Endothelial cell (in vitro differentiated cells): Measurements from ENCODE around the gene RNASEH2A. TPM values are rescaled to one million over a fixed set of nuclear protein-coding genes. Genes with fewer than 3 reads are reported as not detected.
"Not testable (repeated sequence)": the region's sequence is repeated elsewhere in the genome, so short reads cannot be mapped to it uniquely, and the experiment has no call there.

ENCODE experiments used
- DNase-seq: peaks from one replicate; pipeline ENCODE4 v3.0.0; 2021; ENCODE audit warnings: low spot score
- H3K27ac Mint-ChIP-seq: one replicate; pipeline ENCODE4 v1.8.0; 2021; ENCODE audit warnings: mixed read lengths, inconsistent platforms; ENCODE audit not compliant: unreplicated experiment
- H3K27me3 Mint-ChIP-seq: one replicate; pipeline ENCODE4 v1.8.0; 2021; ENCODE audit warnings: mild to moderate bottlenecking, moderate library complexity, mixed read lengths, inconsistent platforms; ENCODE audit not compliant: unreplicated experiment
- H3K36me3 Mint-ChIP-seq: one replicate; pipeline ENCODE4 v1.8.0; 2021; ENCODE audit warnings: mild to moderate bottlenecking, low read depth, mixed read lengths, inconsistent platforms; ENCODE audit not compliant: unreplicated experiment
- H3K4me1 Mint-ChIP-seq: one replicate; pipeline ENCODE4 v1.8.0; 2021; ENCODE audit warnings: mild to moderate bottlenecking, mixed read lengths, inconsistent platforms; ENCODE audit not compliant: unreplicated experiment
- H3K4me3 Mint-ChIP-seq: one replicate; pipeline ENCODE4 v1.8.0; 2021; ENCODE audit warnings: mild to moderate bottlenecking, mixed read lengths, inconsistent platforms; ENCODE audit not compliant: unreplicated experiment
- H3K9me3 Mint-ChIP-seq: one replicate; pipeline ENCODE4 v1.8.0; 2021; ENCODE audit warnings: mixed read lengths, inconsistent platforms; ENCODE audit not compliant: unreplicated experiment
- total RNA-seq: library from RNA; stranded (reverse); fragmentation: NEBNext Ultra II Directional; extraction: Animal tissue kit (Norgen Biotek cat#: 25700); gene quantifications from one replicate; pipeline ENCODE4 v1.2.1, GENCODE V29; 2021; ENCODE audit not compliant: unreplicated experiment
- TF ChIP-seq, protein P1 (sequence below): fragments of 200-600 bp; sonication (generic); IDR thresholded peaks from one replicate; pipeline ENCODE4 v1.5.0; 2021; ENCODE audit warnings: antibody characterized with exemption; ENCODE audit not compliant: unreplicated experiment

Gene RNASEH2A
- total RNA-seq, 1 donor from 2014 or later = 26.9 TPM

DNA sequence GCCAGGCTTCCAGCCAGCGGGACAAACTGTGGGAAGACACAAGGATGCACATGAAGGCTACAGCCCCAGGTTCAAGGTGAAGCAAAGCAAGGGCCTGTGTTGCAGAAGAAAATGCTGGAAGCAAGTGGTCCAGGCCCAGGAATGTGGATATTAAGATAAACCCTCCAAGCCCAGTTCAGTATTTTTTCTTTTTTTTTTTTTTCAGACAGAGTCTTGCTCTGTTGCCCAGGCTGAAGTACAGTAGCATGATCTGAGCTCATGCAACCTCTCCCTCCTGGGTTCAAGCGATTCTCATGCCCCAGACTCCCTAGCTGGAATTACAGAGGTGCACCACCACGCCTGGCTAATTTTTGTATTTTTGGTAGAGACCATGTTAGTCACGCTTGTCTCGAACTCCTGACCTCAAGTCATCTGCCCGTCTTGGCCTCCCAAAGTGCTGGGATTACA is 9.2 kb upstream of the RNASEH2A start:
- Mint-ChIP-seq H3K27me3 (peaks cover 20% of the 10 kb centered on the region), H3K9me3 (no peaks in the 10 kb centered on the region), H3K36me3 (peaks cover 3% of the 10 kb centered on the region), H3K27ac (no peak overlapping the region), H3K4me3 (no peak overlapping the region), H3K4me1 (peaks cover 14% of the 10 kb centered on the region)
- no peak for DNase-seq
- TF ChIP-seq, protein P1, sequence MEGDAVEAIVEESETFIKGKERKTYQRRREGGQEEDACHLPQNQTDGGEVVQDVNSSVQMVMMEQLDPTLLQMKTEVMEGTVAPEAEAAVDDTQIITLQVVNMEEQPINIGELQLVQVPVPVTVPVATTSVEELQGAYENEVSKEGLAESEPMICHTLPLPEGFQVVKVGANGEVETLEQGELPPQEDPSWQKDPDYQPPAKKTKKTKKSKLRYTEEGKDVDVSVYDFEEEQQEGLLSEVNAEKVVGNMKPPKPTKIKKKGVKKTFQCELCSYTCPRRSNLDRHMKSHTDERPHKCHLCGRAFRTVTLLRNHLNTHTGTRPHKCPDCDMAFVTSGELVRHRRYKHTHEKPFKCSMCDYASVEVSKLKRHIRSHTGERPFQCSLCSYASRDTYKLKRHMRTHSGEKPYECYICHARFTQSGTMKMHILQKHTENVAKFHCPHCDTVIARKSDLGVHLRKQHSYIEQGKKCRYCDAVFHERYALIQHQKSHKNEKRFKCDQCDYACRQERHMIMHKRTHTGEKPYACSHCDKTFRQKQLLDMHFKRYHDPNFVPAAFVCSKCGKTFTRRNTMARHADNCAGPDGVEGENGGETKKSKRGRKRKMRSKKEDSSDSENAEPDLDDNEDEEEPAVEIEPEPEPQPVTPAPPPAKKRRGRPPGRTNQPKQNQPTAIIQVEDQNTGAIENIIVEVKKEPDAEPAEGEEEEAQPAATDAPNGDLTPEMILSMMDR = no peak

DNA sequence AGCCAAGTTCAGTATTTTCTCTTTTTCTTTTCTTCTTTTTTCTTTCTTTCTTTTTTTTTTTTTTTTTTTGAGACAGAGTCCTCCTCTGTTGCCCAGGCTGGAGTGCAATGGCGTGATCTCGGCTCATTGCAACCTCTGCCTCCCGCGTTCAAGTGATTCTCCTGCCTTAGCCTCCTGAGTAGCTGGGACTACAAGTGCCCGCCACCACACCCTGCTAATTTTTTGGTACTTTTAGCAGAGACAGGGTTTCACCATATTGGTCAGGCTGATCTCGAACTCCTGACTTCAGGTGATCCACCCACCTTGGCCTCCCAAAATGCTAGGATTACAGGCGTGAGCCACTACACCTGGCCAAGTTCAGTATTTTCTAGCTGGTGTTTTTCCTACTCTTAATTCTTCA is 8.8 kb upstream of the RNASEH2A start:
- H3K9me3 Mint-ChIP-seq = not testable (repeated sequence)

DNA sequence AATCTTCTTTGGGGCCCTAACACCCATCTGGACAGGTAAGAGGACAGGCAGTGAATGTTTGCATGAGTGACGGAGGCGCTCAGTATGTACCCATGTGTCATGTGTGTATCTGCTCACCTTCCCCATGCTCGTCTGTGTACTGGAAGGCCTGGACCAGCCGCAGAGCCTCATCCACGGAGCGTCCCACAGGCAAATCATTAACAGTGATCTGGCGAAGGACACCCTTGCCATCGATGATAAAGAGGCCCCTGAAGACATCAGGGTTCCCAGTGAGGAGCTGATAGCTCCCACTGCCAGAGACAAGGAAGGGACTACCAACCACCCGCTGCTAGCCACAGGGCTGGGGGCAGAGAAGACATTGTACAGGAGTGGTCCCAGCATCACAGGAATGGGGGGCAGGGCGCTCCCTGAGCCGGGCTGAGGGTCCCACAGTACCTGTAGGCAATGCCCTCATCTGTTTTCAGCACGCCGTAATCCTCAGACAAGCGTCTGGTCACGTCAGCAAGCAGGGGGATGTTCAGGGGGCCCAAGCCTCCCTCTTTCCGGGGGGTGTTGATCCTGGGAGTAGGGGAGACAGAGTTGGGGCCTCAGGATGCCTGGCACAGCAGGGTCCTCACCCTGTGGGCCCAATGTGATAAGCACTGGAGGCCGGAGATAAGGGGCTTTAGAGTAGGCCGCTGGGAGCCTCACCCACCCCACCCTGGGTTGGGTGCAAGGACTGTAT is 6.5 kb upstream of the RNASEH2A start:
- peaks cover 14% of the 10 kb centered on the region for H3K4me1 Mint-ChIP-seq
- H3K36me3 Mint-ChIP-seq = peaks cover 3% of the 10 kb centered on the region
- H3K27ac Mint-ChIP-seq = no peak overlapping the region
- no peaks in the 10 kb centered on the region for H3K9me3 Mint-ChIP-seq
- TF ChIP-seq, protein P1 = no peak
- peaks cover 15% of the 10 kb centered on the region for H3K27me3 Mint-ChIP-seq
- DNase-seq = no peak
- peak overlapping the region; percentile 92 for H3K4me3 Mint-ChIP-seq

More for the DNA sequence above, 8.8 kb upstream of the RNASEH2A start:
- H3K27ac Mint-ChIP-seq, DNase-seq, H3K36me3 Mint-ChIP-seq, H3K4me3 Mint-ChIP-seq: not testable (repeated sequence)
- Mint-ChIP-seq H3K4me1 (peaks cover 18% of the 10 kb centered on the region), H3K27me3 (peaks cover 24% of the 10 kb centered on the region)

DNA sequence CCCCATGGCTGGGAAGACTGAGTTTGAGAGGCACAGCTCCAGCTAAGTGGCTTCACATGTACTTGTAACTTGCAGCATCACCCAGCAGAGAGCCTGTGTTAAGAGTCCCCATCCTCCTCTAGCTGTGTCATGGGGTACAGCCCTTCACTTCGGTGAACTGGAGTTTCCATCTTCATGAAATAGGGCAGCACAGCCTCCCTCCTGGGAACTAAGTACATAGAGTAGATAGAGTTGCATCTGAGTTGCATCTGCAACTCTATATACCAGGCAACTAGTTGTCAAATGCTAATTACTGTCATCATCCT is 6.0 kb upstream of the RNASEH2A start:
- H3K27ac Mint-ChIP-seq = no peak overlapping the region
- peaks cover 3% of the 10 kb centered on the region for H3K36me3 Mint-ChIP-seq
- TF ChIP-seq, protein P1 = no peak

DNA sequence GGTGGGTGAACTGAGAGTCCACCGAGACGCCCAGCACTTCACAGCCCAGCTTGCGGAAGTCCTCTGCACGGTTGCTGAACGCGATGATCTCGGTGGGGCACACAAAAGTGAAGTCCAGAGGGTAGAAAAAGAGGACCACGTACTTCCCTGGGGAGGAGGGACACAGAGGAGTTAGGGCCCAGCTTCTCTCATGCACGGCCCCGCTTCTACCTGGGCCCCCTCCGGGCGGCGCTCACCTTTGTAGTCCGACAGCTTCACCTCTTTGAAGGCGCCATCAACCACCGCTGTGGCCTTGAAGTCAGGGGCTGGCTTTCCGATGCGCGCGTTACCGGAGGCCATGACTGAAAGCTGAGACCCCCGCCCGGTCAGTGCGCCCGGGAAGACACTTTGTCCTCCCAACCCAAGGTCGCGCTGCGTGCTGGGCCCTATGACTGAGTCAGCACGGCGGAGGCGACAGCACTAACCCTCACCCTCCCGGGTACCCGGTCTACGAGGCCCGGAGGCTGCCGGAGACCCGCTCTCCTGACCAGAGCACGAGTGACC is 5.4 kb upstream of the RNASEH2A start:
- DNase-seq = peak; percentile 16
- Mint-ChIP-seq H3K36me3 (peaks cover 3% of the 10 kb centered on the region), H3K27ac (no peak overlapping the region), H3K27me3 (peaks cover 19% of the 10 kb centered on the region), H3K9me3 (no peaks in the 10 kb centered on the region), H3K4me3 (peak overlapping the region; percentile 92), H3K4me1 (peaks cover 14% of the 10 kb centered on the region)
- TF ChIP-seq, protein P1 = no peak

More for the DNA sequence above, 6.0 kb upstream of the RNASEH2A start:
- H3K4me3 Mint-ChIP-seq = peak overlapping the region; percentile 92
- H3K27me3 Mint-ChIP-seq = peaks cover 17% of the 10 kb centered on the region
- H3K9me3 Mint-ChIP-seq = no peaks in the 10 kb centered on the region
- peaks cover 14% of the 10 kb centered on the region for H3K4me1 Mint-ChIP-seq
- DNase-seq = no peak
